AG09319 (cell line): ENCODE results near the gene MASP1.

Experiments
- DNase-seq: peaks from one replicate; pipeline ENCODE4 v3.0.0-alpha.2; 2010; ENCODE audit warnings: low read depth; ENCODE audit errors: extremely low read depth
- CTCF ChIP-seq: IDR thresholded peaks from 2 replicates; pipeline ENCODE4 v1.5.1; 2011; ENCODE audit warnings: low read depth, mild to moderate bottlenecking, inconsistent platforms, low read length, moderate library complexity

MASP1 gene

DNA sequence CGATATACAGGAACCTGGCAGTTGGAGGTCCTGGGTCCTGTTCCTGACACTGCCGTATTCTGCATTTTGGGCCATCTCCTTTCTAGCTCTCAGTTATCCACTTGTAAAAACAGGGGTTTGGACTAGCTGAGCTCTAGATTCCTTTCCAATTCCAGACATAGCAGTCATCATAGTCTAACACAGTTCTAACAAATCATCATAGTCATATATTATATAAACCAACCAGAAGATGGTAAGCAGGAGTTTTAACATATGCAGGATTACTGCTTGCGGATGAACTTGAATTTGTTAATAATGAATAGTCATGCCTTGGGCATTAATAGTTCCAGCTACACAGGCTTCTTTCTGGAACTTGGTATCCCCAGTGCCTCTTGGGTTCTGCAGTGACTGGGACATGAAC lies 26.6 kb downstream of the MASP1 start:
- no peak for TF ChIP-seq CTCF
- no peak for DNase-seq

GRCh38 chr3:187264021-187264420 lies 27.5 kb downstream of the MASP1 start:
- peak; percentile 65 for DNase-seq
- no peak for TF ChIP-seq CTCF

DNA sequence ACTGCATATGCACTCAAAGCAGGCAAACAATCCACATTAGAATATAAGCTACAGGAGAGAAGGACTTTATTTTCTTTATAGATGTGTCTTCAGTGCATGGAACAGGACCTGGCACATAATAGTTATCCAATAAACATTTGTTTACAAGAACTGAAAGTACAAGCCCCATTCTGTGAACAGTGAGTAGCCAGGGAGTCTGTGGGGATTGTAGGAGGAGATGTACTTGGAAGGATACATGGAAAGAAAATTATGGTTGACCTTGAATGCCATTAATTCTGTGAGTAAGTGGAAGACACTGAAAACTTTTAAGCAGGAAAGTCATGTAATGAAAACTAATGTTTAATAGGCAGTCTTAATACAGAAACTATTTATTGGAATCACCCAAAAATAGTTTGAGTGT lies 28.3 kb downstream of the MASP1 start:
- no peak for TF ChIP-seq CTCF
- no peak for DNase-seq

GRCh38 chr3:187262360-187262759 lies 29.2 kb downstream of the MASP1 start:
- TF ChIP-seq CTCF = no peak
- no peak for DNase-seq

- DNase-seq = peak; percentile 81
- no peak for TF ChIP-seq CTCF
Measured at GRCh38 chr3:187261541-187261969, 30.0 kb downstream of the MASP1 start.

- no peak for DNase-seq
- no peak for TF ChIP-seq CTCF
Measured at GRCh38 chr3:187259171-187259570, 32.4 kb downstream of the MASP1 start.

DNA sequence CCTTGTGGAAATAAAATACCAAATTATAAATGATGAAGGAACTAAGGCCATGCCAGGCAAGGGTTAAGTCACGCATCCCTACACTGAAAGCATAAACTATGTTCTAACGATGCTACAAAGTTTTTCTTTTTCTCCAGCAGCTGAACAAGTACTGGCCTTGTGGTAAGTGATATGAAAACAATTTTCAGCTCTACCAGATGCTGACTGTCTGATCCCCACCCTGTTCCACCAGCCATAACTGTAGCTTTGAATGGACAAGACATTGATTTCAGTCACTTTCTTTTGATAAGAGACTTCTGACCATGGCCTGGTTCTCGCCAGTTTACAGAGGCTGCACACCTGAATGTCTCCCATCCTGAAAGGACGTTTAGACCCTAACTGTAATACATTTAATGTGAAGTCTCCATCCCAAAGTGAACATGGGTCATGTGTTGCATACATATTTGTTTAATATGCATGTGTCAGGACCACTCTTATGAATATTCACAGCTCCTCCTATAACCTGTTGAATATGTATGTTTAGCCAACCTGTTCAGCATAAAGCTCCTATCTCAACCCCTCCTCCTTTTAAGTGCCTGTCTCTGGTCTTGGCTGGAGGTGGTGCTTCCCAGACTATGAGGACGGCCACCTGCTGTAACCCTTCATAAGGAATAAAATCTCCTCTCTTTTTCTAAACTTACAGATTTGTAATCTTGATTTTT lies 33.4 kb downstream of the MASP1 start:
- DNase-seq = no peak
- no peak for TF ChIP-seq CTCF
